B cell (primary cell): ENCODE results near the gene GAMT. TPM values are rescaled to one million over a fixed set of nuclear protein-coding genes. Genes with fewer than 3 reads are reported as not detected.

Source experiments
- ATAC-seq: fragments of 200-7000 bp; cut with Tn5 transposase; one replicate; pipeline ENCODE4 v1.10.0; 2021; ENCODE audit warnings: low read depth, mild to moderate bottlenecking, moderate number of reproducible peaks, moderate library complexity
- CTCF ChIA-PET: fragments of 350-600 bp; sonication (Branson Sonifier 250); formaldehyde crosslinking; loops from one replicate; lab custom pipeline; 2021; ENCODE audit warnings: antibody characterized with exemption, inconsistent platforms; lab: Charles Lee
- POLR2A ChIA-PET: fragments of 350-600 bp; sonication (Branson Sonifier 250); formaldehyde crosslinking; loops from one replicate; lab custom pipeline; 2021; ENCODE audit warnings: antibody characterized with exemption; lab: Charles Lee
- DNase-seq: peaks from one replicate; pipeline ENCODE4 v3.0.0; 2013
- H2AFZ ChIP-seq: 2 replicates; pipeline ENCODE4 v1.6.1; 2012; ENCODE audit warnings: mild to moderate bottlenecking, low read depth, low read length; ENCODE audit not compliant: insufficient read depth, poor library complexity, severe bottlenecking
- H3K27ac ChIP-seq, 2 donors: 1 replicate in 1 of 2; 2 replicates in 1 of 2; pipeline ENCODE4 v1.5.1; 2012 to 2013; ENCODE audit warnings: low read length in 2 of 2, mild to moderate bottlenecking in 2 of 2, moderate library complexity in 1 of 2
- H3K27me3 ChIP-seq, 4 experiments: fragments of 200-600 bp in 1 of 4; sonication (generic) in 1 of 4; replicated peaks in 1 of 4; 1 replicate in 2 of 4; 2 replicates in 2 of 4; pipeline versions ENCODE4 v1.6.1 to v1.7.0; 2013 to 2016; ENCODE audit warnings: low read length in 3 of 4, mild to moderate bottlenecking in 2 of 4, mixed read lengths in 1 of 4, moderate library complexity in 1 of 4; ENCODE audit not compliant: insufficient read depth in 4 of 4, control insufficient read depth in 3 of 4; ENCODE audit errors: control extremely low read depth in 1 of 4
- H3K36me3 ChIP-seq, 2 experiments: replicated peaks in 1 of 2; 1 replicate in 1 of 2; 2 replicates in 1 of 2; pipeline versions ENCODE4 v1.6.1 to v1.7.1; 2013; ENCODE audit warnings: low read length in 1 of 2; ENCODE audit not compliant: insufficient read depth in 2 of 2, control insufficient read depth in 1 of 2; ENCODE audit errors: control extremely low read depth in 1 of 2, extremely low read depth in 1 of 2
- H3K4me1 ChIP-seq, 2 donors: fragments of 200-600 bp in 1 of 2; sonication (generic) in 1 of 2; 1 replicate in 1 of 2; 2 replicates in 1 of 2; pipeline versions ENCODE4 v1.5.1 to v1.6.1; 2013 to 2017; ENCODE audit warnings: low read length in 2 of 2; ENCODE audit not compliant: control insufficient read depth in 2 of 2, insufficient read depth in 2 of 2
- H3K4me2 ChIP-seq: replicated peaks from 2 replicates; pipeline ENCODE3; 2012; ENCODE audit warnings: mild to moderate bottlenecking, low read depth, low read length; ENCODE audit not compliant: poor library complexity, severe bottlenecking
- H3K4me3 ChIP-seq, 5 experiments: fragments of 200-600 bp in 1 of 5; sonication (generic) in 1 of 5; 1 replicate in 3 of 5; 2 replicates in 2 of 5; pipeline versions ENCODE4 v1.5.1 to v1.7.0; 2011 to 2016; ENCODE audit warnings: low read length in 4 of 5, mild to moderate bottlenecking in 4 of 5, low read depth in 2 of 5, control low read depth in 1 of 5, moderate library complexity in 1 of 5; ENCODE audit not compliant: insufficient read depth in 1 of 5; ENCODE audit errors: control extremely low read depth in 1 of 5, extremely low read depth in 1 of 5
- H3K79me2 ChIP-seq: fragments of 200-600 bp; sonication (generic); one replicate; pipeline ENCODE4 v1.6.0; 2016; ENCODE audit warnings: low read length; ENCODE audit not compliant: control insufficient read depth, insufficient read depth
- H3K9ac ChIP-seq: fragments of 200-600 bp; sonication (generic); 2 replicates; pipeline ENCODE4 v1.6.1; 2017; ENCODE audit warnings: mild to moderate bottlenecking, low read length, moderate library complexity
- H3K9me3 ChIP-seq, 3 donors: one replicate each; pipeline versions ENCODE4 v1.6.1 to v1.7.1; 2013; ENCODE audit warnings: low read length in 2 of 3; ENCODE audit not compliant: control insufficient read depth in 2 of 3, insufficient read depth in 1 of 3; ENCODE audit errors: control extremely low read depth in 1 of 3
- H4K20me1 ChIP-seq: 2 replicates; pipeline ENCODE4 v1.6.0; 2012; ENCODE audit warnings: mild to moderate bottlenecking, low read length; ENCODE audit not compliant: insufficient read depth, control insufficient read depth, poor library complexity, severe bottlenecking
- H3K27ac Mint-ChIP-seq: one replicate; pipeline ENCODE4 v1.8.0; 2021; ENCODE audit warnings: mixed read lengths
- H3K27me3 Mint-ChIP-seq: one replicate; pipeline ENCODE4 v1.8.0; 2021; ENCODE audit warnings: mixed read lengths
- H3K4me1 Mint-ChIP-seq: one replicate; pipeline ENCODE4 v1.8.0; 2021; ENCODE audit warnings: mixed read lengths
- H3K4me3 Mint-ChIP-seq: one replicate; pipeline ENCODE4 v1.8.0; 2021; ENCODE audit warnings: mixed read lengths
- H3K9me3 Mint-ChIP-seq: one replicate; pipeline ENCODE4 v1.8.0; 2022; ENCODE audit warnings: mixed read lengths; ENCODE audit not compliant: insufficient read depth
- EZH2 ChIP-seq: IDR thresholded peaks from 2 replicates; pipeline ENCODE4 v1.6.1; 2012; ENCODE audit warnings: borderline replicate concordance, low read depth, mild to moderate bottlenecking, moderate library complexity, low read length; ENCODE audit not compliant: insufficient read depth, poor library complexity, severe bottlenecking
- WGBS: methylation state at CpG from one replicate; pipeline ENCODE4 v1.1.5; 2013; ENCODE audit warnings: missing lambda C conversion rate; ENCODE audit not compliant: insufficient coverage; 5-methylcytosine and 5-hydroxymethylcytosine counted together
- intact Hi-C: fragments of 100-400 bp; cut with micrococcal nuclease; formaldehyde crosslinking; loops from one replicate; pipeline ENCODE4 v1.10.0; 2022
- polyA plus RNA-seq: library from polyadenylated mRNA; depleted of rRNA; stranded (reverse); fragments of >200 nt; gene quantifications from 2 replicates; pipeline ENCODE4 v1.2.3, GENCODE V29; 2012
- total RNA-seq, 2 donors: library from RNA; stranded (reverse); fragments of 120-200 nt in 1 of 2; gene quantifications; 1 replicate in 1 of 2; 2 replicates in 1 of 2; pipeline versions ENCODE4 v1.2.3 to v1.2.4, GENCODE V29; 2013 to 2022
- TF ChIP-seq, protein P1 (sequence below): fragments of 200-600 bp; IDR thresholded peaks from one replicate; pipeline ENCODE4 v1.8.0; 2022; ENCODE audit warnings: antibody characterized with exemption, mild to moderate bottlenecking

GAMT gene
- total and polyA plus RNA-seq, 2 donors (not counting 1 experiment from before 2014, with no cell fraction given) = 8.8 to 12.1 TPM

GRCh38 chr19:1394252-1395193, 6.8 kb downstream of the GAMT start:
- Histone ChIP-seq H2AFZ (no peak overlapping the region), H4K20me1 (no peaks in the 10 kb centered on the region), H3K4me3 (no peak overlapping the region), H3K9ac (no peak overlapping the region), H3K36me3 (peaks cover 0 to 28% of the 10 kb centered on the region in 2 experiments), H3K79me2 (no peaks in the 10 kb centered on the region), H3K27ac (no peak overlapping the region), H3K4me2 (no peak overlapping the region), H3K4me1 (no peaks in the 10 kb centered on the region), H3K9me3 (no peaks in the 10 kb centered on the region), H3K27me3 (no peaks in the 10 kb centered on the region)
- ATAC-seq = no peak
- 95% methylated on average over 37 of the region's 43 CpGs for WGBS
- no peak for TF ChIP-seq EZH2
- TF ChIP-seq, protein P1, sequence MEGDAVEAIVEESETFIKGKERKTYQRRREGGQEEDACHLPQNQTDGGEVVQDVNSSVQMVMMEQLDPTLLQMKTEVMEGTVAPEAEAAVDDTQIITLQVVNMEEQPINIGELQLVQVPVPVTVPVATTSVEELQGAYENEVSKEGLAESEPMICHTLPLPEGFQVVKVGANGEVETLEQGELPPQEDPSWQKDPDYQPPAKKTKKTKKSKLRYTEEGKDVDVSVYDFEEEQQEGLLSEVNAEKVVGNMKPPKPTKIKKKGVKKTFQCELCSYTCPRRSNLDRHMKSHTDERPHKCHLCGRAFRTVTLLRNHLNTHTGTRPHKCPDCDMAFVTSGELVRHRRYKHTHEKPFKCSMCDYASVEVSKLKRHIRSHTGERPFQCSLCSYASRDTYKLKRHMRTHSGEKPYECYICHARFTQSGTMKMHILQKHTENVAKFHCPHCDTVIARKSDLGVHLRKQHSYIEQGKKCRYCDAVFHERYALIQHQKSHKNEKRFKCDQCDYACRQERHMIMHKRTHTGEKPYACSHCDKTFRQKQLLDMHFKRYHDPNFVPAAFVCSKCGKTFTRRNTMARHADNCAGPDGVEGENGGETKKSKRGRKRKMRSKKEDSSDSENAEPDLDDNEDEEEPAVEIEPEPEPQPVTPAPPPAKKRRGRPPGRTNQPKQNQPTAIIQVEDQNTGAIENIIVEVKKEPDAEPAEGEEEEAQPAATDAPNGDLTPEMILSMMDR = no peak
- Mint-ChIP-seq H3K9me3 (no peaks in the 10 kb centered on the region), H3K27me3 (no peaks in the 10 kb centered on the region), H3K4me1 (no peaks in the 10 kb centered on the region), H3K4me3 (no peak overlapping the region), H3K27ac (no peak overlapping the region)
- no peak for DNase-seq
- intact Hi-C loops = no loop called here
- CTCF ChIA-PET = no interaction called here
- POLR2A ChIA-PET = interaction anchor here (0.6 kb wide), 1 partner anchor 11 kb away, joined by 3 read pairs; no protein-coding TSS in a partner anchor

GRCh38 chr19:1393841-1394240, 7.5 kb downstream of the GAMT start:
- Histone ChIP-seq H3K9ac (no peak overlapping the region), H3K36me3 (peaks cover 0 to 33% of the 10 kb centered on the region in 2 experiments), H2AFZ (no peak overlapping the region), H3K27ac (no peak overlapping the region), H3K4me1 (no peaks in the 10 kb centered on the region), H3K4me2 (no peak overlapping the region), H3K79me2 (no peaks in the 10 kb centered on the region), H3K27me3 (no peaks in the 10 kb centered on the region), H3K9me3 (no peaks in the 10 kb centered on the region), H3K4me3 (no peak overlapping the region), H4K20me1 (peaks cover under 1% of the 10 kb centered on the region)
- H3K27ac Mint-ChIP-seq = no peak overlapping the region
- 92% methylated on average over 17 of the region's 17 CpGs for WGBS
- ChIA-PET POLR2A (no interaction called here), CTCF (no interaction called here)
- ATAC-seq (no peak), DNase-seq (no peak)
- no peak overlapping the region for H3K4me3 Mint-ChIP-seq
- H3K27me3 Mint-ChIP-seq = no peaks in the 10 kb centered on the region
- no peaks in the 10 kb centered on the region for H3K9me3 Mint-ChIP-seq
- H3K4me1 Mint-ChIP-seq = no peaks in the 10 kb centered on the region
- no peak for TF ChIP-seq EZH2
- TF ChIP-seq, protein P1 = no peak
- intact Hi-C loops = no loop called here
